Measurements from ENCODE around the gene WASHC4. TPM values are rescaled to one million over a fixed set of nuclear protein-coding genes. Genes with fewer than 3 reads are reported as not detected.

The WASHC4 gene
- total and polyA plus RNA-seq, 10 of the 15 experiments (the other 5 are each of a cell fraction or from before 2014, with no cell fraction given): 16.0 to 50.6 (median 34.0) TPM

GRCh38 chr12:105064564-105065178 is 42.9 kb upstream of the WASHC4 start:
- Histone ChIP-seq H3K79me2 (ENCODE audit: control insufficient read depth, insufficient read depth, low read length) (no peaks in the 10 kb centered on the region), H3K4me3 (no peak overlapping the region), H3K27me3 (replicated peaks in 1 of 2; ENCODE audit: control insufficient read depth in 2 of 2, insufficient read depth in 2 of 2, low read length in 1 of 2) (no peaks in the 10 kb centered on the region; a peak in 1 of 4 replicates), H4K20me1 (ENCODE audit: control insufficient read depth, insufficient read depth) (no peaks in the 10 kb centered on the region), H3K4me1 (ENCODE audit: control insufficient read depth, insufficient read depth, low read length) (no peaks in the 10 kb centered on the region), H3K9ac (ENCODE audit: control insufficient read depth, insufficient read depth, low read length) (no peak overlapping the region), H3K27ac (ENCODE audit: control insufficient read depth, insufficient read depth) (no peak overlapping the region), H2AFZ (ENCODE audit: control insufficient read depth, low read depth, low read length) (no peak overlapping the region), H3K4me2 (ENCODE audit: control insufficient read depth, insufficient read depth) (no peak overlapping the region), H3K9me3 (replicated peaks; ENCODE audit: control insufficient read depth, insufficient read depth, low read length) (no peaks in the 10 kb centered on the region), H3K36me3 (ENCODE audit: control insufficient read depth in 2 of 2, insufficient read depth in 2 of 2, low read length in 1 of 2) (no peaks in the 10 kb centered on the region)
- in situ Hi-C loops (cut with MboI) (loop anchor here (5.0 kb wide), 1 partner anchor 862 kb away; no protein-coding TSS in a partner anchor), intact Hi-C loops (cut with micrococcal nuclease; ENCODE audit: unreplicated experiment) (no loop called here)
- ChIA-PET POLR2A (no interaction called here), SMC1A (ENCODE audit: uncharacterized antibody, unreplicated experiment) (no interaction called here), CTCF (no interaction called here), RAD21 (ENCODE audit: unreplicated experiment) (no interaction called here)
- no peak for ATAC-seq
- no TSS peak for BruUV-seq (replicated peaks)
- TF ChIP-seq YY1 (IDR thresholded peaks at IDR 0.05; ENCODE audit: low read depth, low read length) (no peak), DPF2 (IDR thresholded peaks at IDR 0.05) (no peak), ZNF207 (IDR thresholded peaks at IDR 0.05; ENCODE audit: borderline replicate concordance) (no peak), SREBF2 (IDR thresholded peaks at IDR 0.05; ENCODE audit: low read length) (no peak), BACH1 (IDR thresholded peaks at IDR 0.05; ENCODE audit: borderline replicate concordance) (no peak), USF2 (IDR thresholded peaks at IDR 0.05; ENCODE audit: borderline replicate concordance, low read depth, low read length) (no peak), CUX1 (IDR thresholded peaks at IDR 0.05; ENCODE audit: insufficient replicate concordance, low read depth, low read length) (no peak)
- no peak for FAIRE-seq
- no peak for DNase-seq (ENCODE audit: low read depth, low spot score)
- WGBS (ENCODE audit: insufficient coverage, insufficient replicate concordance, low lambda C conversion rate, missing lambda C conversion rate): 80% methylated on average over 7 of the region's 7 CpGs
